H1 (cell line): Measurements from ENCODE around the gene SLC13A5.

Experiments
- BRCA1 ChIP-seq: IDR thresholded peaks from 2 replicates; pipeline ENCODE4 v1.6.1; 2012; ENCODE audit warnings: low read depth, low read length, improper control_type of control experiment
- EZH2 ChIP-seq: fragments of 200-600 bp; sonication (generic); IDR thresholded peaks from 2 replicates; pipeline ENCODE4 v1.7.1; 2012; ENCODE audit warnings: low read depth, mild to moderate bottlenecking, moderate library complexity, low read length, inconsistent platforms; ENCODE audit not compliant: severe bottlenecking
- FOSL1 ChIP-seq: IDR thresholded peaks from 2 replicates; pipeline ENCODE4 v1.6.1; 2011; ENCODE audit warnings: mild to moderate bottlenecking, low read depth, low read length, moderate library complexity; ENCODE audit not compliant: insufficient read depth
- HDAC2 ChIP-seq, 2 experiments: fragments of 300-600 bp in 1 of 2; sonication (generic) in 1 of 2; IDR thresholded peaks; 2 replicates each; pipeline ENCODE4 v1.6.1; 2011 to 2012; ENCODE audit warnings: low read depth in 2 of 2, low read length in 2 of 2, mild to moderate bottlenecking in 2 of 2, moderate library complexity in 2 of 2, borderline replicate concordance in 1 of 2, inconsistent platforms in 1 of 2
- JUN ChIP-seq: IDR thresholded peaks from 2 replicates; pipeline ENCODE4 v1.6.1; 2011; ENCODE audit warnings: low read depth, mild to moderate bottlenecking, improper control_type of control experiment, low read length
- MAFK ChIP-seq: IDR thresholded peaks from 2 replicates; pipeline ENCODE4 v1.6.1; 2012; ENCODE audit warnings: low read depth, mild to moderate bottlenecking, improper control_type of control experiment, low read length
- POLR2A ChIP-seq, 2 experiments: IDR thresholded peaks; 1 replicate in 1 of 2; 2 replicates in 1 of 2; pipeline ENCODE4 v1.6.1; 2011; ENCODE audit warnings: low read depth in 2 of 2, low read length in 2 of 2, mild to moderate bottlenecking in 2 of 2; ENCODE audit errors: control extremely low read depth in 1 of 2
- POLR2AphosphoS5 ChIP-seq: IDR thresholded peaks from 2 replicates; pipeline ENCODE4 v1.6.1; 2011; ENCODE audit warnings: low read depth, low read length
- RFX5 ChIP-seq: IDR thresholded peaks from 2 replicates; pipeline ENCODE4 v1.6.1; 2011; ENCODE audit warnings: low read depth, low read length, improper control_type of control experiment, borderline replicate concordance
- YY1 ChIP-seq: IDR thresholded peaks from 2 replicates; pipeline ENCODE4 v1.6.1; 2011; ENCODE audit warnings: low read depth, mild to moderate bottlenecking, low read length
- TF ChIP-seq, protein P1 (sequence below), 3 experiments: IDR thresholded peaks; 1 replicate in 2 of 3; 2 replicates in 1 of 3; pipeline versions ENCODE4 v1.5.1 to v1.6.1; 2011; ENCODE audit warnings: low read length in 3 of 3, mild to moderate bottlenecking in 3 of 3, inconsistent platforms in 2 of 3, low read depth in 1 of 3, moderate library complexity in 1 of 3; ENCODE audit not compliant: insufficient read depth in 1 of 3; ENCODE audit errors: control extremely low read depth in 1 of 3
- TF ChIP-seq, protein P2 (sequence below): IDR thresholded peaks from 2 replicates; pipeline ENCODE4 v1.6.1; 2011; ENCODE audit warnings: low read depth, mild to moderate bottlenecking, low read length; ENCODE audit not compliant: insufficient read depth

DNA sequence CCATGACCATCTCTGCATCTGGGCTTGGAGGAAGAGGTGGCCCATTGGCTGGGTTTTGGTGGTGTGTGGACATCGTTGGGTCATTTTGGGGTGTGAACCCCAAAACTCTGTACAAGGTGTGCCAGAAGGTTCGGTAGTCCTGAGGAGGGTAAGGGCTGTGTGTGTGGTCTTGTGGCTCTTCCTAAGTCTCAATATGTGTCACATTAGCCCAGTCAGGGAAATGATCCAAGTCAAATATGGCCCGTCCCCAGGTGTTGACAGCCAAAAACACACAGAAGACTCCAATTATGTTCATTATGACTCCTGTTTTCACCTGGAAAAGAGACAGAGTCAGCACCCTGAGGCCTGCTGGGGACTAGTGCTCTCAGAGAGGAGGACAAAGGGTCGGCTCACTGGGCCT is 27.1 kb downstream of the SLC13A5 start:
- TF ChIP-seq, protein P1, sequence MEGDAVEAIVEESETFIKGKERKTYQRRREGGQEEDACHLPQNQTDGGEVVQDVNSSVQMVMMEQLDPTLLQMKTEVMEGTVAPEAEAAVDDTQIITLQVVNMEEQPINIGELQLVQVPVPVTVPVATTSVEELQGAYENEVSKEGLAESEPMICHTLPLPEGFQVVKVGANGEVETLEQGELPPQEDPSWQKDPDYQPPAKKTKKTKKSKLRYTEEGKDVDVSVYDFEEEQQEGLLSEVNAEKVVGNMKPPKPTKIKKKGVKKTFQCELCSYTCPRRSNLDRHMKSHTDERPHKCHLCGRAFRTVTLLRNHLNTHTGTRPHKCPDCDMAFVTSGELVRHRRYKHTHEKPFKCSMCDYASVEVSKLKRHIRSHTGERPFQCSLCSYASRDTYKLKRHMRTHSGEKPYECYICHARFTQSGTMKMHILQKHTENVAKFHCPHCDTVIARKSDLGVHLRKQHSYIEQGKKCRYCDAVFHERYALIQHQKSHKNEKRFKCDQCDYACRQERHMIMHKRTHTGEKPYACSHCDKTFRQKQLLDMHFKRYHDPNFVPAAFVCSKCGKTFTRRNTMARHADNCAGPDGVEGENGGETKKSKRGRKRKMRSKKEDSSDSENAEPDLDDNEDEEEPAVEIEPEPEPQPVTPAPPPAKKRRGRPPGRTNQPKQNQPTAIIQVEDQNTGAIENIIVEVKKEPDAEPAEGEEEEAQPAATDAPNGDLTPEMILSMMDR (IDR thresholded peaks at IDR 0.05; ENCODE audit: control extremely low read depth in 1 of 3, insufficient read depth in 1 of 3, low read depth in 1 of 3, low read length in 3 of 3) = no peak
- TF ChIP-seq HDAC2 (IDR thresholded peaks at IDR 0.05; ENCODE audit: borderline replicate concordance in 1 of 2, low read depth in 2 of 2, low read length in 2 of 2) = no peak
- TF ChIP-seq, protein P2, sequence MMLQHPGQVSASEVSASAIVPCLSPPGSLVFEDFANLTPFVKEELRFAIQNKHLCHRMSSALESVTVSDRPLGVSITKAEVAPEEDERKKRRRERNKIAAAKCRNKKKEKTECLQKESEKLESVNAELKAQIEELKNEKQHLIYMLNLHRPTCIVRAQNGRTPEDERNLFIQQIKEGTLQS = no peak
- TF ChIP-seq JUN = no peak
- no peak for TF ChIP-seq EZH2
- no peak for TF ChIP-seq POLR2A (IDR thresholded peaks at IDR 0.05; ENCODE audit: control extremely low read depth in 1 of 2, low read depth in 2 of 2, low read length in 2 of 2)
- TF ChIP-seq MAFK = no peak
- TF ChIP-seq RFX5 = no peak
- TF ChIP-seq FOSL1 = no peak
- TF ChIP-seq POLR2AphosphoS5 = no peak
- no peak for TF ChIP-seq YY1
- TF ChIP-seq BRCA1 = no peak
